Breast epithelium (tissue), 3 donors: ENCODE measurements around the gene CPPED1.

Experiments used
- POLR2A ChIP-seq: fragments of 450-650 bp; IDR thresholded peaks from one replicate; pipeline ENCODE4 v1.6.1; 2016; ENCODE audit warnings: antibody characterized with exemption, mild to moderate bottlenecking, moderate library complexity
- TF ChIP-seq, protein P1 (sequence below), 3 donors: fragments of 450-650 bp; IDR thresholded peaks; one replicate each; pipeline ENCODE4 v1.5.1; 2016 to 2017; ENCODE audit warnings: antibody characterized with exemption in 3 of 3, mild to moderate bottlenecking in 3 of 3, moderate library complexity in 3 of 3

DNA sequence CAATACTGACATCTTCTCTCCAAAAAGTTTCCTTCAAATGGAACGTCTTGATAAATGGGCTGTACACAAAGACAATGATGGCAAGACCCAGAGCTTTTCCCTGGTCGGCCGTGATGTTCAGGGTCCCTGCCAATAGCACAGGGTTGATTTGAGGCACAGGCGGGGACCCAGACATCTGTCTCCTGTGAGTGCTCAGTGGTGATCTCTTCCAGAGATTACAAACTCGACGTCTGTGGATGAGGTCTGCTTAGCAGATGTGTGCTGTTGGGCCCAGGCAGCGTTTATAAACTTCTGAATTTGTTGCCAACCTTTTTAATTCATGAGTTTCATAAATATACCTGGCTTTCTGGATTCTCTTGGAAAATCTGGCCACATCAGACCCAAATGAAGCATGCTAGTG is 14.9 kb downstream of the CPPED1 start:
- TF ChIP-seq POLR2A = no peak
- TF ChIP-seq, protein P1, sequence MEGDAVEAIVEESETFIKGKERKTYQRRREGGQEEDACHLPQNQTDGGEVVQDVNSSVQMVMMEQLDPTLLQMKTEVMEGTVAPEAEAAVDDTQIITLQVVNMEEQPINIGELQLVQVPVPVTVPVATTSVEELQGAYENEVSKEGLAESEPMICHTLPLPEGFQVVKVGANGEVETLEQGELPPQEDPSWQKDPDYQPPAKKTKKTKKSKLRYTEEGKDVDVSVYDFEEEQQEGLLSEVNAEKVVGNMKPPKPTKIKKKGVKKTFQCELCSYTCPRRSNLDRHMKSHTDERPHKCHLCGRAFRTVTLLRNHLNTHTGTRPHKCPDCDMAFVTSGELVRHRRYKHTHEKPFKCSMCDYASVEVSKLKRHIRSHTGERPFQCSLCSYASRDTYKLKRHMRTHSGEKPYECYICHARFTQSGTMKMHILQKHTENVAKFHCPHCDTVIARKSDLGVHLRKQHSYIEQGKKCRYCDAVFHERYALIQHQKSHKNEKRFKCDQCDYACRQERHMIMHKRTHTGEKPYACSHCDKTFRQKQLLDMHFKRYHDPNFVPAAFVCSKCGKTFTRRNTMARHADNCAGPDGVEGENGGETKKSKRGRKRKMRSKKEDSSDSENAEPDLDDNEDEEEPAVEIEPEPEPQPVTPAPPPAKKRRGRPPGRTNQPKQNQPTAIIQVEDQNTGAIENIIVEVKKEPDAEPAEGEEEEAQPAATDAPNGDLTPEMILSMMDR (IDR thresholded peaks at IDR 0.05) = no peak
